ENCODE results near the gene CDK15.

CDK15 gene

GRCh38 chr2:201918616-201919307 lies 112.4 kb downstream of the CDK15 start:
- CTCF ChIA-PET = no interaction called here
- H3K27ac ChIP-seq (ENCODE audit: extremely low read depth, low read depth, low read length) = no peak overlapping the region
- TF ChIP-seq ZNF580 (tag by site-specific recombination; IDR thresholded peaks at IDR 0.05) = no peak
- TF ChIP-seq ZNF324 (tag by site-specific recombination; IDR thresholded peaks at IDR 0.05) = no peak
- no peak for TF ChIP-seq ZNF654 (tag by site-specific recombination; IDR thresholded peaks at IDR 0.05; ENCODE audit: low read depth)
- TF ChIP-seq ZNF362 (tag by site-specific recombination; IDR thresholded peaks at IDR 0.05) = no peak
- no peak for TF ChIP-seq ZNF645 (tag by site-specific recombination; IDR thresholded peaks at IDR 0.05)
- TF ChIP-seq KLF8 (tag by site-specific recombination; IDR thresholded peaks at IDR 0.05) = no peak
- TF ChIP-seq ZNF544 (tag by site-specific recombination; IDR thresholded peaks at IDR 0.05) = no peak
- no peak for TF ChIP-seq ZNF148 (tag by site-specific recombination; IDR thresholded peaks at IDR 0.05; ENCODE audit: borderline replicate concordance)
- H3K4me1 ChIP-seq (ENCODE audit: control insufficient read depth, insufficient read depth, low read length) = no peaks in the 10 kb centered on the region
- POLR2A ChIA-PET = interaction anchor here (0.7 kb wide), 1 partner anchor 14 kb away, joined by 3 read pairs; no protein-coding TSS in a partner anchor
- no peak overlapping the region for H3K4me3 ChIP-seq (ENCODE audit: low read depth, low read length)
- H3K9me3 ChIP-seq (ENCODE audit: control insufficient read depth, insufficient read depth, low read depth, low read length) = no peaks in the 10 kb centered on the region
- H3K36me3 ChIP-seq (ENCODE audit: control insufficient read depth in 2 of 2, insufficient read depth in 1 of 2, low read length in 2 of 2) = no peaks in the 10 kb centered on the region

- Histone ChIP-seq H3K4me3 (ENCODE audit: low read depth, low read length) (no peak overlapping the region), H3K36me3 (ENCODE audit: control insufficient read depth in 2 of 2, insufficient read depth in 1 of 2, low read length in 2 of 2) (no peaks in the 10 kb centered on the region), H3K27ac (ENCODE audit: extremely low read depth, low read depth, low read length) (no peak overlapping the region), H3K9me3 (ENCODE audit: control insufficient read depth, insufficient read depth, low read depth, low read length) (no peaks in the 10 kb centered on the region), H3K4me1 (ENCODE audit: control insufficient read depth, insufficient read depth, low read length) (no peaks in the 10 kb centered on the region)
- ChIA-PET POLR2A (interaction anchor here (0.7 kb wide), 1 partner anchor 15 kb away, joined by 3 read pairs; no protein-coding TSS in a partner anchor), CTCF (no interaction called here)
- TF ChIP-seq SETDB1 (IDR thresholded peaks at IDR 0.05; ENCODE audit: insufficient read length, low read length) = no peak
- no peak for TF ChIP-seq IKZF3 (tag by site-specific recombination; IDR thresholded peaks at IDR 0.05)
- no peak for TF ChIP-seq KLF16 (tag by site-specific recombination; IDR thresholded peaks at IDR 0.05)
- TF ChIP-seq BCL11B (tag by site-specific recombination; IDR thresholded peaks at IDR 0.05; ENCODE audit: low read depth) = no peak
- no peak for TF ChIP-seq ZNF707 (tag by site-specific recombination; IDR thresholded peaks at IDR 0.05)
- no peak for TF ChIP-seq ZNF544 (tag by site-specific recombination; IDR thresholded peaks at IDR 0.05)
- TF ChIP-seq ZNF621 (tag by site-specific recombination; IDR thresholded peaks at IDR 0.05) = no peak
- no peak for TF ChIP-seq PRDM1 (tag by site-specific recombination; IDR thresholded peaks at IDR 0.05)
- TF ChIP-seq ZNF341 (tag by site-specific recombination; IDR thresholded peaks at IDR 0.05; ENCODE audit: low read depth) = no peak
- no peak for TF ChIP-seq ZNF549 (tag by site-specific recombination; IDR thresholded peaks at IDR 0.05)
- no peak for TF ChIP-seq ZNF776 (tag by site-specific recombination; IDR thresholded peaks at IDR 0.05; ENCODE audit: borderline replicate concordance)
- no peak for TF ChIP-seq ZNF366 (tag by site-specific recombination; conservative IDR thresholded peaks at IDR 0.05)
- TF ChIP-seq ZNF311 (tag by site-specific recombination; IDR thresholded peaks at IDR 0.05; ENCODE audit: borderline replicate concordance) = no peak
- TF ChIP-seq ZNF140 (tag by site-specific recombination; IDR thresholded peaks at IDR 0.05) = no peak
- TF ChIP-seq TSHZ1 (tag by site-specific recombination; IDR thresholded peaks at IDR 0.05; ENCODE audit: borderline replicate concordance) = no peak
- no peak for TF ChIP-seq ZIC2 (tag by site-specific recombination; IDR thresholded peaks at IDR 0.05)
- no peak for TF ChIP-seq REPIN1 (tag by site-specific recombination; IDR thresholded peaks at IDR 0.05; ENCODE audit: low read depth)
- TF ChIP-seq KLF17 (tag by site-specific recombination; IDR thresholded peaks at IDR 0.05) = no peak
- no peak for TF ChIP-seq ZNF433 (tag by site-specific recombination; IDR thresholded peaks at IDR 0.05; ENCODE audit: low read depth)
Measured at GRCh38 chr2:201919308-201919634, 112.9 kb downstream of the CDK15 start.

Data from HEK293 (cell line).